Activated T-cell treated with anti-CD3 and anti-CD28 coated beads for 4 hours (primary cell): Measurements from ENCODE around the gene STRIP2.
"Not testable (repeated sequence)": the region's sequence is repeated elsewhere in the genome, so short reads cannot be mapped to it uniquely, and the experiment has no call there.

Source experiments
- DNase-seq: peaks from one replicate; pipeline ENCODE4 v3.0.0-alpha.2; 2020

STRIP2 gene

GRCh38 chr7:129497156-129497555, 62.9 kb downstream of the STRIP2 start:
- DNase-seq = no peak

- DNase-seq = no peak
These were observed 63.8 kb downstream of the STRIP2 start for GRCh38 chr7:129498021-129498420.

- DNase-seq = no peak
These were observed 65.8 kb downstream of the STRIP2 start for GRCh38 chr7:129499999-129500398.

GRCh38 chr7:129501760-129502707, 67.8 kb downstream of the STRIP2 start, which contains the start of gene SMKR1:
Gene SMKR1, plus strand, starts transcription at chr7:129502531. Its CDS starts 294 bp downstream, at chr7:129502825.
- peak; percentile 88 for DNase-seq

- DNase-seq = peak; percentile 8
These were observed 68.8 kb downstream of the STRIP2 start for GRCh38 chr7:129502708-129503685.

- DNase-seq = no peak
These were observed 69.5 kb downstream of the STRIP2 start for GRCh38 chr7:129503725-129504124.

- no peak for DNase-seq
These were observed 78.0 kb downstream of the STRIP2 start for GRCh38 chr7:129512192-129512591.

GRCh38 chr7:129513546-129513945, 79.3 kb downstream of the STRIP2 start:
- no peak for DNase-seq

GRCh38 chr7:129514683-129515082, 80.5 kb downstream of the STRIP2 start:
- DNase-seq = no peak

- DNase-seq = no peak
These were observed 81.1 kb downstream of the STRIP2 start for GRCh38 chr7:129515381-129515780.

GRCh38 chr7:129517931-129518330, 83.7 kb downstream of the STRIP2 start:
- DNase-seq = no peak

GRCh38 chr7:129519464-129519863, 85.2 kb downstream of the STRIP2 start:
- no peak for DNase-seq

- DNase-seq = no peak
These were observed 88.1 kb downstream of the STRIP2 start for GRCh38 chr7:129522088-129522970.

GRCh38 chr7:129522971-129523340, 88.7 kb downstream of the STRIP2 start:
- no peak for DNase-seq

- DNase-seq = no peak
These were observed 89.7 kb downstream of the STRIP2 start for GRCh38 chr7:129523924-129524323.

- DNase-seq = not testable (repeated sequence)
These were observed 90.2 kb downstream of the STRIP2 start for GRCh38 chr7:129524405-129524804.

- DNase-seq = no peak
These were observed 91.1 kb downstream of the STRIP2 start for GRCh38 chr7:129525225-129525862.

GRCh38 chr7:129529643-129530042, 95.4 kb downstream of the STRIP2 start:
- DNase-seq = no peak

GRCh38 chr7:129530795-129531391, 96.7 kb downstream of the STRIP2 start:
- peak; percentile 28 for DNase-seq

GRCh38 chr7:129531721-129532120, 97.5 kb downstream of the STRIP2 start:
- DNase-seq = no peak

GRCh38 chr7:129532375-129532774, 98.1 kb downstream of the STRIP2 start:
- DNase-seq = no peak
